Bronchial epithelial cell (primary cell): ENCODE measurements around the gene TAPBP. TPM values are rescaled to one million over a fixed set of nuclear protein-coding genes. Genes with fewer than 3 reads are reported as not detected.

ENCODE experiments used
- DNase-seq: peaks from one replicate; pipeline ENCODE4 v3.0.0-alpha.2; 2010; ENCODE audit warnings: low read depth
- FAIRE-seq: peaks from 2 replicates; lab custom pipeline; 2011; peaks lifted over from hg19 to GRCh38; lab: Jason Lieb, UNC
- H3K27me3 ChIP-seq: 2 replicates; pipeline ENCODE4 v1.5.1; 2011; ENCODE audit warnings: low read length; ENCODE audit not compliant: control insufficient read depth, insufficient read depth
- H3K36me3 ChIP-seq: 2 replicates; pipeline ENCODE4 v1.5.1; 2011; ENCODE audit warnings: low read length; ENCODE audit not compliant: control insufficient read depth, insufficient read depth
- H3K4me3 ChIP-seq: 2 replicates; pipeline ENCODE4 v1.5.1; 2011; ENCODE audit warnings: mild to moderate bottlenecking, low read depth, low read length, control low read depth
- CTCF ChIP-seq: IDR thresholded peaks from 2 replicates; pipeline ENCODE4 v1.5.1; 2011; ENCODE audit warnings: mild to moderate bottlenecking, moderate library complexity, low read length, control low read depth, inconsistent platforms; ENCODE audit not compliant: insufficient read depth, severe bottlenecking
- total RNA-seq: library from RNA; depleted of rRNA; stranded (reverse); fragments of >200 nt; gene quantifications from 2 replicates; pipeline ENCODE4 v1.2.1, GENCODE V29; 2014

Gene TAPBP
- total RNA-seq, 1 donor from 2014 or later = 11.6 TPM

GRCh38 chr6:33333666-33334065, 19.8 kb upstream of the TAPBP start:
- Histone ChIP-seq H3K4me3 (no peak overlapping the region), H3K36me3 (no peaks in the 10 kb centered on the region), H3K27me3 (no peaks in the 10 kb centered on the region)
- TF ChIP-seq CTCF = no peak
- DNase-seq (no peak), FAIRE-seq (no peak)

GRCh38 chr6:33330736-33331135, 16.9 kb upstream of the TAPBP start:
- no peak for FAIRE-seq
- DNase-seq = no peak
- no peaks in the 10 kb centered on the region for H3K27me3 ChIP-seq
- H3K4me3 ChIP-seq = no peak overlapping the region
- TF ChIP-seq CTCF = no peak
- no peaks in the 10 kb centered on the region for H3K36me3 ChIP-seq

GRCh38 chr6:33329058-33329457, 15.2 kb upstream of the TAPBP start:
- FAIRE-seq (no peak), DNase-seq (no peak)
- no peaks in the 10 kb centered on the region for H3K27me3 ChIP-seq
- H3K4me3 ChIP-seq = no peak overlapping the region
- H3K36me3 ChIP-seq = no peaks in the 10 kb centered on the region
- TF ChIP-seq CTCF = no peak

GRCh38 chr6:33324125-33324524, 10.2 kb upstream of the TAPBP start:
- TF ChIP-seq CTCF = no peak
- H3K4me3 ChIP-seq = no peak overlapping the region
- peaks cover 16% of the 10 kb centered on the region for H3K36me3 ChIP-seq
- FAIRE-seq (no peak), DNase-seq (no peak)
- no peaks in the 10 kb centered on the region for H3K27me3 ChIP-seq

GRCh38 chr6:33323623-33323948, 9.7 kb upstream of the TAPBP start:
- H3K4me3 ChIP-seq = peak overlapping the region; percentile 77
- no peak for DNase-seq
- FAIRE-seq = no peak
- no peak for TF ChIP-seq CTCF
- H3K36me3 ChIP-seq = peaks cover 20% of the 10 kb centered on the region
- H3K27me3 ChIP-seq = no peaks in the 10 kb centered on the region

GRCh38 chr6:33321227-33321626, 7.3 kb upstream of the TAPBP start:
- no peak for DNase-seq
- FAIRE-seq = no peak
- Histone ChIP-seq H3K27me3 (no peaks in the 10 kb centered on the region), H3K4me3 (no peak overlapping the region), H3K36me3 (peaks cover 23% of the 10 kb centered on the region)
- no peak for TF ChIP-seq CTCF
